HepG2 (cell line): ENCODE data around the gene TPP2. TPM values are rescaled to one million over a fixed set of nuclear protein-coding genes. Genes with fewer than 3 reads are reported as not detected.

ENCODE experiments used
- ATAC-seq: fragments of 200-7000 bp; cut with Tn5 transposase; 3 replicates; pipeline ENCODE4 v1.9.1; 2020; ENCODE audit warnings: mild to moderate bottlenecking, moderate library complexity
- BruUV-seq: library from RNA; stranded (reverse); fragments of 400-500 nt; replicated peaks from 2 replicates; lab custom pipeline; 2021; lab: Mats Ljungman, UMichigan
- CTCF ChIA-PET: fragments of 300-600 bp; formaldehyde crosslinking; extraction: SDS; loops from one replicate; lab custom pipeline; 2021; ENCODE audit warnings: low total read pairs, inconsistent platforms, low intra/inter-chr PET ratio; lab: Yijun Ruan, JAX
- POLR2A ChIA-PET: fragments of 350-600 bp; sonication (Branson Sonifier 250); formaldehyde crosslinking; loops from one replicate; lab custom pipeline; 2020; ENCODE audit warnings: antibody characterized with exemption, inconsistent platforms; lab: Yijun Ruan, JAX
- DNase-seq: peaks from one replicate; pipeline ENCODE4 v3.0.0-alpha.2; 2015; ENCODE audit warnings: low spot score
- FAIRE-seq: peaks from 3 replicates; lab custom pipeline; 2011; peaks lifted over from hg19 to GRCh38; lab: Jason Lieb, UNC
- H2AFZ ChIP-seq: one replicate; pipeline ENCODE4 v1.6.1; 2011; ENCODE audit warnings: low read length, inconsistent platforms
- H3K27ac ChIP-seq: fragments of 300-600 bp; 3 replicates; pipeline ENCODE4 v1.8.0; 2011; ENCODE audit warnings: mixed run types, mild to moderate bottlenecking, mixed read lengths, low read length, inconsistent platforms; ENCODE audit not compliant: insufficient read depth; ENCODE audit errors: extremely low read length
- H3K27me3 ChIP-seq, 2 experiments: fragments of 200-600 bp in 1 of 2; 2 replicates in 1 of 2; 3 replicates in 1 of 2; pipeline versions ENCODE4 v1.6.0 to v1.8.0; 2011; ENCODE audit warnings: low read length in 2 of 2, mild to moderate bottlenecking in 2 of 2, moderate library complexity in 2 of 2, inconsistent platforms in 1 of 2; ENCODE audit not compliant: insufficient read depth in 2 of 2, control insufficient read depth in 1 of 2
- H3K36me3 ChIP-seq, 2 experiments: fragments of 200-600 bp in 1 of 2; replicated peaks in 1 of 2; 2 replicates in 1 of 2; 3 replicates in 1 of 2; pipeline versions ENCODE4 v1.5.1 to v1.8.0; 2011; ENCODE audit warnings: low read length in 2 of 2, inconsistent platforms in 1 of 2; ENCODE audit not compliant: insufficient read depth in 2 of 2, control insufficient read depth in 1 of 2
- H3K4me1 ChIP-seq: 2 replicates; pipeline ENCODE4 v1.5.1; 2012; ENCODE audit warnings: low read length, inconsistent platforms; ENCODE audit not compliant: insufficient read depth
- H3K4me2 ChIP-seq: 2 replicates; pipeline ENCODE4 v1.6.0; 2011; ENCODE audit warnings: low read depth, low read length, inconsistent platforms
- H3K4me3 ChIP-seq, 3 experiments: fragments of 200-600 bp in 1 of 3; sonication (generic), shearing (Covaris generic) in 1 of 3; replicated peaks in 1 of 3; 2 replicates each; pipeline ENCODE4 v1.5.1; 2011 to 2016; ENCODE audit warnings: low read length in 3 of 3, inconsistent platforms in 2 of 3, low read depth in 2 of 3, mild to moderate bottlenecking in 2 of 3, control low read depth in 1 of 3, mixed read lengths in 1 of 3; ENCODE audit not compliant: insufficient read depth in 1 of 3
- H3K79me2 ChIP-seq: one replicate; pipeline ENCODE4 v1.6.1; 2011; ENCODE audit warnings: low read length, inconsistent platforms; ENCODE audit not compliant: insufficient read depth
- H3K9ac ChIP-seq: 2 replicates; pipeline ENCODE4 v1.6.0; 2011; ENCODE audit warnings: mild to moderate bottlenecking, low read depth, low read length, inconsistent platforms; ENCODE audit not compliant: insufficient read depth
- H3K9me3 ChIP-seq: 2 replicates; pipeline ENCODE4 v1.5.1; 2012; ENCODE audit warnings: mild to moderate bottlenecking, low read length
- H4K20me1 ChIP-seq: 2 replicates; pipeline ENCODE4 v1.6.0; 2011; ENCODE audit warnings: inconsistent platforms, mild to moderate bottlenecking, low read length, moderate library complexity; ENCODE audit not compliant: insufficient read depth
- ZFP36L1 ChIP-seq: sonication (generic); formaldehyde crosslinking; IDR thresholded peaks from 2 replicates; pipeline ENCODE4 v1.8.0; 2022; ENCODE audit warnings: mild to moderate bottlenecking, missing genetic modification reagents, moderate library complexity
- ZNF562 ChIP-seq: sonication (generic); formaldehyde crosslinking; IDR thresholded peaks from 2 replicates; pipeline ENCODE4 v1.8.0; 2022; ENCODE audit warnings: missing genetic modification reagents, borderline replicate concordance
- WGBS: methylation state at CpG from one replicate; pipeline ENCODE4 v1.1.6; 2017; ENCODE audit warnings: low lambda C conversion rate; 5-methylcytosine and 5-hydroxymethylcytosine counted together
- in situ Hi-C: cut with HindIII; loops from 2 replicates; pipeline ENCODE4 v1.10.0; 2017; ENCODE audit warnings: low pct_unique_long_range_greater_than_20kb; ENCODE audit not compliant: extremely low pct_ligation_motif_present
- intact Hi-C: fragments of 100-400 bp; cut with micrococcal nuclease; formaldehyde crosslinking; loops from one replicate; pipeline ENCODE4 v1.10.0; 2022; ENCODE audit not compliant: unreplicated experiment
- polyA plus RNA-seq, 8 experiments: library from polyadenylated mRNA; depleted of rRNA in 3 of 8; stranded (reverse) in 7 of 8; unstranded in 1 of 8; fragments of >200 nt; fragmentation: Illumina TruSeq in 4 of 8; extraction: Trizol in 4 of 8; gene quantifications; 2 replicates each; pipeline versions ENCODE4 v1.2.1 to v1.2.3, GENCODE V29; 2011 to 2016; ENCODE audit warnings: low read depth in 4 of 8, missing spikeins in 1 of 8, mixed read lengths in 1 of 8; ENCODE audit not compliant: insufficient read depth in 1 of 8
- total RNA-seq, 5 experiments: library from RNA; depleted of rRNA; stranded (reverse); fragments of >200 nt; fragmentation: Illumina TruSeq; extraction: Trizol; gene quantifications; 2 replicates each; pipeline ENCODE4 v1.2.3, GENCODE V29; 2016; ENCODE audit warnings: low read depth in 1 of 5
- TF ChIP-seq, protein P1 (sequence below): sonication (generic); formaldehyde crosslinking; IDR thresholded peaks from 2 replicates; pipeline ENCODE4 v1.4.0; 2020; ENCODE audit warnings: missing genetic modification reagents

Gene TPP2
- total and polyA plus RNA-seq, 2 of the 13 experiments (the other 11 are each of a cell fraction or from before 2014, with no cell fraction given), result 16.4 to 52.1 TPM

DNA sequence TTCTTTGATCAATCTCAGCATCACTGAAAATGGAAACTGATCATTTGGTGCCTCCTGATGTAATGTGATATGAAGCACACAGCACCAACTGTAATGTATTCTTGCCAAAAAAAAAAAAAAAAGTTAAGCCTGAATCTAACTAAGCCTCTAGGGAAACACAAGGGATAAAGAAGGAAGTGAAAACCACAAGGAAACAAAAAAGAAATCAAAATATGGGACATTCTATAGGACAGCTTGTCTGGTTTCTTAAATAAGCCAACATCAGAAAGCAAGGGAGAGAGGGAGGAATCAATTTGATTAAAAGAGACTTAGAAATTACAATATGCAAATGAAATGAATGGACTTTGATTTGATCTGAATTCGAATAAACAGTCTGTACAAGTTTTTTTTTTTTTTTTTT is 118.7 kb downstream of the TPP2 start (continued):
- no peak for TF ChIP-seq ZNF562 (CRISPR knock-in tag)

DNA sequence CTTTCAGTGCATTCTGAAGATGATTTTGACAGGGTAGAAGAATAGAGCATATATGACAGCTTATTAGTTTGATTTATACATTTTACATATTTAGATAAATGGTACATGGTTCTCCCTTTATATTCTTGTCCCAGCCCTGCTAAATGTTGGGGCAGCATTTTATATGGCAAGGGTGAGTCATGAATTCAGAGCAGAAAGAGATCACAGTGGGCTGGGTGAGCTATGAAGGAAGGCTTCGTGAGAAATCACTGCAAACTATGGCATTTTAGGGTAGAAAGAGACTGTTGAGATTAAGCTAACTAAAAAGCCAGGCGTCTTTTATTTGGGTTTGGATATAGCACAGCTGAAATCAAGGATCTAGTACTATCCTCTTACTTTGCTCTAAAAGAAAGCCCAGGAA is 122.0 kb downstream of the TPP2 start:
- ATAC-seq, result no peak
- no peak for FAIRE-seq
- H3K27ac ChIP-seq, result no peak overlapping the region
- TF ChIP-seq, protein P1, sequence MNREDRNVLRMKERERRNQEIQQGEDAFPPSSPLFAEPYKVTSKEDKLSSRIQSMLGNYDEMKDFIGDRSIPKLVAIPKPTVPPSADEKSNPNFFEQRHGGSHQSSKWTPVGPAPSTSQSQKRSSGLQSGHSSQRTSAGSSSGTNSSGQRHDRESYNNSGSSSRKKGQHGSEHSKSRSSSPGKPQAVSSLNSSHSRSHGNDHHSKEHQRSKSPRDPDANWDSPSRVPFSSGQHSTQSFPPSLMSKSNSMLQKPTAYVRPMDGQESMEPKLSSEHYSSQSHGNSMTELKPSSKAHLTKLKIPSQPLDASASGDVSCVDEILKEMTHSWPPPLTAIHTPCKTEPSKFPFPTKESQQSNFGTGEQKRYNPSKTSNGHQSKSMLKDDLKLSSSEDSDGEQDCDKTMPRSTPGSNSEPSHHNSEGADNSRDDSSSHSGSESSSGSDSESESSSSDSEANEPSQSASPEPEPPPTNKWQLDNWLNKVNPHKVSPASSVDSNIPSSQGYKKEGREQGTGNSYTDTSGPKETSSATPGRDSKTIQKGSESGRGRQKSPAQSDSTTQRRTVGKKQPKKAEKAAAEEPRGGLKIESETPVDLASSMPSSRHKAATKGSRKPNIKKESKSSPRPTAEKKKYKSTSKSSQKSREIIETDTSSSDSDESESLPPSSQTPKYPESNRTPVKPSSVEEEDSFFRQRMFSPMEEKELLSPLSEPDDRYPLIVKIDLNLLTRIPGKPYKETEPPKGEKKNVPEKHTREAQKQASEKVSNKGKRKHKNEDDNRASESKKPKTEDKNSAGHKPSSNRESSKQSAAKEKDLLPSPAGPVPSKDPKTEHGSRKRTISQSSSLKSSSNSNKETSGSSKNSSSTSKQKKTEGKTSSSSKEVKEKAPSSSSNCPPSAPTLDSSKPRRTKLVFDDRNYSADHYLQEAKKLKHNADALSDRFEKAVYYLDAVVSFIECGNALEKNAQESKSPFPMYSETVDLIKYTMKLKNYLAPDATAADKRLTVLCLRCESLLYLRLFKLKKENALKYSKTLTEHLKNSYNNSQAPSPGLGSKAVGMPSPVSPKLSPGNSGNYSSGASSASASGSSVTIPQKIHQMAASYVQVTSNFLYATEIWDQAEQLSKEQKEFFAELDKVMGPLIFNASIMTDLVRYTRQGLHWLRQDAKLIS (CRISPR knock-in tag), result no peak
- TF ChIP-seq ZFP36L1 (CRISPR knock-in tag), result no peak
- no peak overlapping the region for H2AFZ ChIP-seq
- no TSS peak for BruUV-seq
- intact Hi-C loops (no loop called here), in situ Hi-C loops (no loop called here)
- CTCF ChIA-PET, result no interaction called here
- no peaks in the 10 kb centered on the region for H3K4me1 ChIP-seq
- POLR2A ChIA-PET, result interaction anchor here (1.0 kb wide), 1 partner anchor 122 kb away, joined by 3 read pairs; the partner anchor contains the start of gene TPP2
- DNase-seq, result no peak
- no peaks in the 10 kb centered on the region for H3K36me3 ChIP-seq
- H4K20me1 ChIP-seq, result no peaks in the 10 kb centered on the region
- no peak overlapping the region for H3K4me3 ChIP-seq
- WGBS, result 9% methylated on average over 2 of the region's 2 CpGs
- H3K79me2 ChIP-seq, result no peaks in the 10 kb centered on the region
- H3K9ac ChIP-seq, result no peak overlapping the region
- no peaks in the 10 kb centered on the region for H3K27me3 ChIP-seq
- H3K9me3 ChIP-seq, result no peaks in the 10 kb centered on the region
- H3K4me2 ChIP-seq, result no peak overlapping the region
